Measurements from ENCODE around the gene RBL1. TPM values are rescaled to one million over a fixed set of nuclear protein-coding genes. Genes with fewer than 3 reads are reported as not detected.
A peak's percentile ranks its signal among the peaks of the same experiment; 100 is the strongest.

Gene RBL1
- total and polyA plus RNA-seq, 2 of the 4 experiments (the other 2 are of a cell fraction) = 3.3 to 7.5 TPM

- Histone ChIP-seq H3K9me1 (ENCODE audit: insufficient read depth, low read length) (no peaks in the 10 kb centered on the region), H3K23ac (ENCODE audit: low read depth, low read length) (no peak overlapping the region), H3K79me1 (ENCODE audit: low read depth in 1 of 2, low read length in 2 of 2) (no peaks in the 10 kb centered on the region), H2BK5ac (ENCODE audit: low read depth, low read length, poor library complexity, severe bottlenecking) (no peak overlapping the region), H2AK9ac (replicated peaks; ENCODE audit: low read depth, low read length, poor library complexity) (no peak overlapping the region), H3K56ac (ENCODE audit: extremely low read depth, insufficient read depth, low read length) (no peak overlapping the region), H4K91ac (ENCODE audit: insufficient read depth, low read depth, low read length) (no peak overlapping the region), H2BK20ac (ENCODE audit: low read depth, low read length) (no peak overlapping the region), H2BK15ac (ENCODE audit: low read depth, low read length) (no peak overlapping the region), H3K36me3 (ENCODE audit: control insufficient read depth, insufficient read depth, low read length) (no peaks in the 10 kb centered on the region), H4K20me1 (ENCODE audit: insufficient read depth, low read length) (no peaks in the 10 kb centered on the region), H3K4me3 (ENCODE audit: insufficient read depth, low read depth, low read length) (no peak overlapping the region), H3K9ac (ENCODE audit: low read depth, low read length) (no peak overlapping the region), H3K27ac (ENCODE audit: insufficient read depth, low read length) (no peak overlapping the region), H2AK5ac (ENCODE audit: low read depth, low read length) (no peak overlapping the region), H3K27me3 (ENCODE audit: control insufficient read depth, insufficient read depth, low read length) (no peaks in the 10 kb centered on the region), H4K8ac (ENCODE audit: low read depth in 2 of 2, low read length in 2 of 2) (no peak overlapping the region), H2BK120ac (ENCODE audit: low read depth, low read length) (no peak overlapping the region), H3K14ac (replicated peaks; ENCODE audit: low read depth, low read length) (no peak overlapping the region), H3K4me2 (ENCODE audit: low read depth, low read length) (no peak overlapping the region), H3K9me3 (ENCODE audit: control insufficient read depth, insufficient read depth, low read length) (no peaks in the 10 kb centered on the region), H4K5ac (ENCODE audit: low read depth, low read length) (no peak overlapping the region), H3K4me1 (ENCODE audit: control insufficient read depth, insufficient read depth, low read length) (no peaks in the 10 kb centered on the region), H2AFZ (replicated peaks; ENCODE audit: low read length, poor library complexity) (peak overlapping the region; percentile 24), H3K4ac (ENCODE audit: low read depth, low read length) (no peak overlapping the region), H3K18ac (ENCODE audit: low read depth, low read length) (no peak overlapping the region)
- POLR2A ChIA-PET (ENCODE audit: unreplicated experiment) = no interaction called here
- DNase-seq = no peak
- 79% methylated on average over 3 of the region's 6 CpGs; no CpG with 5 or more reads in 1 of the 2 experiments for WGBS, 2 experiments (ENCODE audit: extremely low coverage in 2 of 2, insufficient read length in 1 of 2)
- dilution Hi-C loops (cut with HindIII; ENCODE audit: low sequenced_read_pairs, unreplicated experiment) = no loop called here
- TF ChIP-seq RCOR1 (IDR thresholded peaks at IDR 0.05; ENCODE audit: insufficient replicate concordance, low read length) (no peak), CHD1 (IDR thresholded peaks at IDR 0.05; ENCODE audit: low read depth, low read length) (no peak), CEBPB (IDR thresholded peaks at IDR 0.05; ENCODE audit: low read depth, low read length) (no peak), ELK1 (IDR thresholded peaks at IDR 0.05; ENCODE audit: borderline replicate concordance, low read depth, low read length) (no peak), CTCF (conservative IDR thresholded peaks at IDR 0.05; ENCODE audit: low read depth, low read length) (no peak), MXI1 (IDR thresholded peaks at IDR 0.05; ENCODE audit: borderline replicate concordance, low read depth, low read length) (no peak), BHLHE40 (IDR thresholded peaks at IDR 0.05; ENCODE audit: low read depth, low read length) (no peak), MAZ (IDR thresholded peaks at IDR 0.05; ENCODE audit: borderline replicate concordance, low read depth, low read length) (no peak), RAD21 (IDR thresholded peaks at IDR 0.05; ENCODE audit: low read length) (no peak), NFE2L2 (IDR thresholded peaks at IDR 0.05; ENCODE audit: low read depth, low read length) (no peak), POLR2A (IDR thresholded peaks at IDR 0.05; ENCODE audit: low read depth, low read length) (no peak)
- CTCF ChIA-PET = no interaction called here
- BruUV-seq (replicated peaks) = no TSS peak
- no peak for ATAC-seq (ENCODE audit: low read depth)
- intact Hi-C loops (cut with micrococcal nuclease) = no loop called here
- in situ Hi-C loops (cut with MboI; ENCODE audit: low sequenced_read_pairs) = no loop called here
These were observed 6.8 kb upstream of the RBL1 start for GRCh38 chr20:37102571-37102970.

Data from IMR-90 (cell line).